HepG2 (cell line): Measurements from ENCODE around the gene RAD23A. TPM values are rescaled to one million over a fixed set of nuclear protein-coding genes. Genes with fewer than 3 reads are reported as not detected.

ENCODE experiments used
- ATAC-seq: fragments of 200-7000 bp; cut with Tn5 transposase; 3 replicates; pipeline ENCODE4 v1.9.1; 2020; ENCODE audit warnings: mild to moderate bottlenecking, moderate library complexity
- BruUV-seq: library from RNA; stranded (reverse); fragments of 400-500 nt; replicated peaks from 2 replicates; lab custom pipeline; 2021; lab: Mats Ljungman, UMichigan
- CTCF ChIA-PET: fragments of 300-600 bp; formaldehyde crosslinking; extraction: SDS; loops from one replicate; lab custom pipeline; 2021; ENCODE audit warnings: low total read pairs, inconsistent platforms, low intra/inter-chr PET ratio; lab: Yijun Ruan, JAX
- POLR2A ChIA-PET: fragments of 350-600 bp; sonication (Branson Sonifier 250); formaldehyde crosslinking; loops from one replicate; lab custom pipeline; 2020; ENCODE audit warnings: antibody characterized with exemption, inconsistent platforms; lab: Yijun Ruan, JAX
- DNase-seq: peaks from one replicate; pipeline ENCODE4 v3.0.0-alpha.2; 2015; ENCODE audit warnings: low spot score
- FAIRE-seq: peaks from 3 replicates; lab custom pipeline; 2011; peaks lifted over from hg19 to GRCh38; lab: Jason Lieb, UNC
- H2AFZ ChIP-seq: one replicate; pipeline ENCODE4 v1.6.1; 2011; ENCODE audit warnings: low read length, inconsistent platforms
- H3K27ac ChIP-seq: fragments of 300-600 bp; 3 replicates; pipeline ENCODE4 v1.8.0; 2011; ENCODE audit warnings: mixed run types, mild to moderate bottlenecking, mixed read lengths, low read length, inconsistent platforms; ENCODE audit not compliant: insufficient read depth; ENCODE audit errors: extremely low read length
- H3K27me3 ChIP-seq, 2 experiments: fragments of 200-600 bp in 1 of 2; 2 replicates in 1 of 2; 3 replicates in 1 of 2; pipeline versions ENCODE4 v1.6.0 to v1.8.0; 2011; ENCODE audit warnings: low read length in 2 of 2, mild to moderate bottlenecking in 2 of 2, moderate library complexity in 2 of 2, inconsistent platforms in 1 of 2; ENCODE audit not compliant: insufficient read depth in 2 of 2, control insufficient read depth in 1 of 2
- H3K36me3 ChIP-seq, 2 experiments: fragments of 200-600 bp in 1 of 2; replicated peaks in 1 of 2; 2 replicates in 1 of 2; 3 replicates in 1 of 2; pipeline versions ENCODE4 v1.5.1 to v1.8.0; 2011; ENCODE audit warnings: low read length in 2 of 2, inconsistent platforms in 1 of 2; ENCODE audit not compliant: insufficient read depth in 2 of 2, control insufficient read depth in 1 of 2
- H3K4me1 ChIP-seq: 2 replicates; pipeline ENCODE4 v1.5.1; 2012; ENCODE audit warnings: low read length, inconsistent platforms; ENCODE audit not compliant: insufficient read depth
- H3K4me2 ChIP-seq: 2 replicates; pipeline ENCODE4 v1.6.0; 2011; ENCODE audit warnings: low read depth, low read length, inconsistent platforms
- H3K4me3 ChIP-seq, 3 experiments: fragments of 200-600 bp in 1 of 3; sonication (generic), shearing (Covaris generic) in 1 of 3; replicated peaks in 1 of 3; 2 replicates each; pipeline ENCODE4 v1.5.1; 2011 to 2016; ENCODE audit warnings: low read length in 3 of 3, inconsistent platforms in 2 of 3, low read depth in 2 of 3, mild to moderate bottlenecking in 2 of 3, control low read depth in 1 of 3, mixed read lengths in 1 of 3; ENCODE audit not compliant: insufficient read depth in 1 of 3
- H3K79me2 ChIP-seq: one replicate; pipeline ENCODE4 v1.6.1; 2011; ENCODE audit warnings: low read length, inconsistent platforms; ENCODE audit not compliant: insufficient read depth
- H3K9ac ChIP-seq: 2 replicates; pipeline ENCODE4 v1.6.0; 2011; ENCODE audit warnings: mild to moderate bottlenecking, low read depth, low read length, inconsistent platforms; ENCODE audit not compliant: insufficient read depth
- H3K9me3 ChIP-seq: 2 replicates; pipeline ENCODE4 v1.5.1; 2012; ENCODE audit warnings: mild to moderate bottlenecking, low read length
- H4K20me1 ChIP-seq: 2 replicates; pipeline ENCODE4 v1.6.0; 2011; ENCODE audit warnings: inconsistent platforms, mild to moderate bottlenecking, low read length, moderate library complexity; ENCODE audit not compliant: insufficient read depth
- CEBPB ChIP-seq: IDR thresholded peaks from 2 replicates; pipeline ENCODE4 v1.6.1; 2011; ENCODE audit warnings: low read depth, low read length, improper control_type of control experiment, borderline replicate concordance
- EEA1 ChIP-seq: sonication (generic); formaldehyde crosslinking; IDR thresholded peaks from 2 replicates; pipeline ENCODE4 v1.5.1; 2020; ENCODE audit warnings: mild to moderate bottlenecking, missing genetic modification reagents, borderline replicate concordance
- RNF2 ChIP-seq: fragments of 450-650 bp; conservative IDR thresholded peaks from 2 replicates; pipeline ENCODE4 v1.6.1; 2016; ENCODE audit warnings: low read depth
- ZBTB38 ChIP-seq: sonication (generic); formaldehyde crosslinking; IDR thresholded peaks from 2 replicates; pipeline ENCODE4 v1.5.1; 2020; ENCODE audit warnings: mild to moderate bottlenecking, missing genetic modification reagents
- ZNF441 ChIP-seq: sonication (generic); formaldehyde crosslinking; IDR thresholded peaks from 2 replicates; pipeline ENCODE4 v1.7.0; 2021; ENCODE audit warnings: missing genetic modification reagents, borderline replicate concordance
- ZNF589 ChIP-seq: sonication (generic); formaldehyde crosslinking; conservative IDR thresholded peaks from 2 replicates; pipeline ENCODE4 v1.8.0; 2022; ENCODE audit warnings: mild to moderate bottlenecking, moderate library complexity, missing genetic modification reagents
- WGBS: methylation state at CpG from one replicate; pipeline ENCODE4 v1.1.6; 2017; ENCODE audit warnings: low lambda C conversion rate; 5-methylcytosine and 5-hydroxymethylcytosine counted together
- in situ Hi-C: cut with HindIII; loops from 2 replicates; pipeline ENCODE4 v1.10.0; 2017; ENCODE audit warnings: low pct_unique_long_range_greater_than_20kb; ENCODE audit not compliant: extremely low pct_ligation_motif_present
- intact Hi-C: fragments of 100-400 bp; cut with micrococcal nuclease; formaldehyde crosslinking; loops from one replicate; pipeline ENCODE4 v1.10.0; 2022; ENCODE audit not compliant: unreplicated experiment
- polyA plus RNA-seq, 8 experiments: library from polyadenylated mRNA; depleted of rRNA in 3 of 8; stranded (reverse) in 7 of 8; unstranded in 1 of 8; fragments of >200 nt; fragmentation: Illumina TruSeq in 4 of 8; extraction: Trizol in 4 of 8; gene quantifications; 2 replicates each; pipeline versions ENCODE4 v1.2.1 to v1.2.3, GENCODE V29; 2011 to 2016; ENCODE audit warnings: low read depth in 4 of 8, missing spikeins in 1 of 8, mixed read lengths in 1 of 8; ENCODE audit not compliant: insufficient read depth in 1 of 8
- total RNA-seq, 5 experiments: library from RNA; depleted of rRNA; stranded (reverse); fragments of >200 nt; fragmentation: Illumina TruSeq; extraction: Trizol; gene quantifications; 2 replicates each; pipeline ENCODE4 v1.2.3, GENCODE V29; 2016; ENCODE audit warnings: low read depth in 1 of 5
- TF ChIP-seq, protein P1 (sequence below): sonication (generic); formaldehyde crosslinking; IDR thresholded peaks from 2 replicates; pipeline ENCODE4 v1.4.0; 2020; ENCODE audit warnings: mild to moderate bottlenecking, missing genetic modification reagents, borderline replicate concordance
- TF ChIP-seq, protein P2 (sequence below): sonication (generic); formaldehyde crosslinking; IDR thresholded peaks from 2 replicates; pipeline ENCODE4 v1.5.1; 2020; ENCODE audit warnings: mild to moderate bottlenecking, moderate library complexity, missing genetic modification reagents
- TF ChIP-seq, protein P3 (sequence below): sonication (generic); formaldehyde crosslinking; IDR thresholded peaks from 2 replicates; pipeline ENCODE4 v1.4.0; 2020; ENCODE audit warnings: missing genetic modification reagents
- TF ChIP-seq, protein P4 (sequence below): sonication (generic); formaldehyde crosslinking; IDR thresholded peaks from 2 replicates; pipeline ENCODE4 v1.5.0; 2020; ENCODE audit warnings: missing genetic modification reagents
- TF ChIP-seq, protein P5 (sequence below): IDR thresholded peaks from 2 replicates; pipeline ENCODE4 v1.6.1; 2016; ENCODE audit warnings: mild to moderate bottlenecking, missing biosample characterization, missing genetic modification reagents

RAD23A gene
- total and polyA plus RNA-seq, 2 of the 13 experiments (the other 11 are each of a cell fraction or from before 2014, with no cell fraction given) = 42.5 to 54.2 TPM

DNA sequence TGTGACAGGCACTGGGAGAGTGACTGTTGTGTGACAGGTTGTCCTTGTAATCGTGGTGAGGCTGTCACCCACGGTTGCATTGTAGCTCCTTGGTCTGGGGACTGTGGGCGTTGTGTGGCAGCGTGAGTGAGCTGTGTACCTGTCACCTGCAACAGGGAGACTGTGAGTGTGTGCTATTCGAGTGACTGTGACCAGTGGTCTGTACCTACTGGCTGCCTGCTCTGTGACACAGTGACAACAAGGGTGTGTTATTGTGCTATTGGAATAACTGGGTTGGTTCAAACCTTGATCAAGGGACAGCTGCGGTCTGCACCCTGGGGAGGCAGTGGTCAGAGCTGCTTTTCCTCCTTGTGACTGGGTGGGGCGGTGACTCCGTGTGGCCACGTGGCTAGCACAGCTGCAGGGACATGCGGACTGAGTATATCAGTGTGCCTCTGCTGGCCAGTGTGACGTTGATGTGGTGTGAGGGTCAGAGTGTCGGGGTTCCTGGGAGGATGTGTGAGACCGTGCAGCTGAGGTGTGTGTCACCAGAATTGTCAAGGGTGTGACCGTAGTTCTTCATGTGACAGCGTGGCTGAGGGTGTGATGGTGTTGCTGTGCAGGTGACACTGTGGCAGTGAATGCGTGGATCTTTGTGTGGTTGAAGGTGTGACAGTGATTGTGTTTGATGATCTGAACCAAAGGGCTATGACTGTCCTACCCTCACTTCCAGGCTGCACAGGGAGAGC, 39.6 kb downstream of the RAD23A start (continued):
- TF ChIP-seq ZNF441 (CRISPR knock-in tag) = peak; percentile 61; the same call in 1 of the 2 replicates
- TF ChIP-seq ZNF589 (CRISPR knock-in tag) = peak; percentile 61; the same call in 1 of the 2 replicates
- TF ChIP-seq CEBPB = no peak
- TF ChIP-seq, protein P1, sequence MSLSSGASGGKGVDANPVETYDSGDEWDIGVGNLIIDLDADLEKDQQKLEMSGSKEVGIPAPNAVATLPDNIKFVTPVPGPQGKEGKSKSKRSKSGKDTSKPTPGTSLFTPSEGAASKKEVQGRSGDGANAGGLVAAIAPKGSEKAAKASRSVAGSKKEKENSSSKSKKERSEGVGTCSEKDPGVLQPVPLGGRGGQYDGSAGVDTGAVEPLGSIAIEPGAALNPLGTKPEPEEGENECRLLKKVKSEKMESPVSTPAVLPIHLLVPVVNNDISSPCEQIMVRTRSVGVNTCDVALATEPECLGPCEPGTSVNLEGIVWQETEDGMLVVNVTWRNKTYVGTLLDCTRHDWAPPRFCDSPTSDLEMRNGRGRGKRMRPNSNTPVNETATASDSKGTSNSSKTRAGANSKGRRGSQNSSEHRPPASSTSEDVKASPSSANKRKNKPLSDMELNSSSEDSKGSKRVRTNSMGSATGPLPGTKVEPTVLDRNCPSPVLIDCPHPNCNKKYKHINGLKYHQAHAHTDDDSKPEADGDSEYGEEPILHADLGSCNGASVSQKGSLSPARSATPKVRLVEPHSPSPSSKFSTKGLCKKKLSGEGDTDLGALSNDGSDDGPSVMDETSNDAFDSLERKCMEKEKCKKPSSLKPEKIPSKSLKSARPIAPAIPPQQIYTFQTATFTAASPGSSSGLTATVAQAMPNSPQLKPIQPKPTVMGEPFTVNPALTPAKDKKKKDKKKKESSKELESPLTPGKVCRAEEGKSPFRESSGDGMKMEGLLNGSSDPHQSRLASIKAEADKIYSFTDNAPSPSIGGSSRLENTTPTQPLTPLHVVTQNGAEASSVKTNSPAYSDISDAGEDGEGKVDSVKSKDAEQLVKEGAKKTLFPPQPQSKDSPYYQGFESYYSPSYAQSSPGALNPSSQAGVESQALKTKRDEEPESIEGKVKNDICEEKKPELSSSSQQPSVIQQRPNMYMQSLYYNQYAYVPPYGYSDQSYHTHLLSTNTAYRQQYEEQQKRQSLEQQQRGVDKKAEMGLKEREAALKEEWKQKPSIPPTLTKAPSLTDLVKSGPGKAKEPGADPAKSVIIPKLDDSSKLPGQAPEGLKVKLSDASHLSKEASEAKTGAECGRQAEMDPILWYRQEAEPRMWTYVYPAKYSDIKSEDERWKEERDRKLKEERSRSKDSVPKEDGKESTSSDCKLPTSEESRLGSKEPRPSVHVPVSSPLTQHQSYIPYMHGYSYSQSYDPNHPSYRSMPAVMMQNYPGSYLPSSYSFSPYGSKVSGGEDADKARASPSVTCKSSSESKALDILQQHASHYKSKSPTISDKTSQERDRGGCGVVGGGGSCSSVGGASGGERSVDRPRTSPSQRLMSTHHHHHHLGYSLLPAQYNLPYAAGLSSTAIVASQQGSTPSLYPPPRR = no peak
- TF ChIP-seq, all 625 proteins: peak for 148

DNA sequence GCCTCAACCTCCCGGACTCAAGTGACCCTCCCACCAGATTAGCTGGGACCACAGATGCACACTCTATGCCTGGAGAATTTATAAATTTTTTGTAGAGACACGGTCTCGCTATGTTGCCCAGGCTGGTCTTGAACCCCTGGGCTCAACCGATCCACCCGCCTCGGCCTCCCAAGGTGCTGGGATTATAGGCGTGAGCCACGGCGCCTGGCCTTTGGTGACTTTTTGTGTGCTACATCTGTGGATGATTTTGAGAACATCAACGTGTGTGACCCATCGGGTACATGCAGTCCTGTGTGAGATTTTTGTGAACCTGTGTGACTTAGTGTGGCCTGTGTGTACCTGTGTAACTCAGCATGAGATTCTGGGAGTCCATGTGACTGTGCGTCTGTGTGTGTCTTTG, 41.1 kb downstream of the RAD23A start:
- ChIA-PET POLR2A (interaction anchor here (1.2 to 3.6 kb wide), 8 partner anchors 10 to 74 kb away, joined by 3 to 66 read pairs (median 11); no protein-coding TSS in a partner anchor), CTCF (no interaction called here)
- Histone ChIP-seq H2AFZ (no peak overlapping the region), H3K4me3 (peak overlapping the region in 2 of 3 experiments; percentile 18 to 22; a peak in 4 of 6 replicates), H3K9ac (peak overlapping the region; percentile 52), H3K4me1 (peaks cover 69% of the 10 kb centered on the region), H3K27ac (no peak overlapping the region), H3K4me2 (peak overlapping the region; percentile 98), H3K36me3 (no peaks in the 10 kb centered on the region), H3K27me3 (peaks cover 0 to 5% of the 10 kb centered on the region in 2 experiments; a peak in 1 of 5 replicates), H3K79me2 (no peaks in the 10 kb centered on the region), H4K20me1 (no peaks in the 10 kb centered on the region), H3K9me3 (no peaks in the 10 kb centered on the region)
- in situ Hi-C loops (loop anchor here (5.0 kb wide), 2 partner anchors 36 to 76 kb away; no protein-coding TSS in a partner anchor), intact Hi-C loops (no loop called here)
- ATAC-seq (no peak), DNase-seq (no peak), FAIRE-seq (no peak)
- WGBS = 87% methylated on average over 12 of the region's 12 CpGs
- TF ChIP-seq ZBTB38 (peak; percentile 69; the same call in 1 of the 2 replicates), RNF2 (no peak), EEA1 (CRISPR knock-in tag) (0 out of 2 replicates have a peak, but pooled peaks have one; percentile 31)
- TF ChIP-seq, protein P2, sequence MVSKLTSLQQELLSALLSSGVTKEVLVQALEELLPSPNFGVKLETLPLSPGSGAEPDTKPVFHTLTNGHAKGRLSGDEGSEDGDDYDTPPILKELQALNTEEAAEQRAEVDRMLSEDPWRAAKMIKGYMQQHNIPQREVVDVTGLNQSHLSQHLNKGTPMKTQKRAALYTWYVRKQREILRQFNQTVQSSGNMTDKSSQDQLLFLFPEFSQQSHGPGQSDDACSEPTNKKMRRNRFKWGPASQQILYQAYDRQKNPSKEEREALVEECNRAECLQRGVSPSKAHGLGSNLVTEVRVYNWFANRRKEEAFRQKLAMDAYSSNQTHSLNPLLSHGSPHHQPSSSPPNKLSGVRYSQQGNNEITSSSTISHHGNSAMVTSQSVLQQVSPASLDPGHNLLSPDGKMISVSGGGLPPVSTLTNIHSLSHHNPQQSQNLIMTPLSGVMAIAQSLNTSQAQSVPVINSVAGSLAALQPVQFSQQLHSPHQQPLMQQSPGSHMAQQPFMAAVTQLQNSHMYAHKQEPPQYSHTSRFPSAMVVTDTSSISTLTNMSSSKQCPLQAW (CRISPR knock-in tag) = no peak
- TF ChIP-seq, protein P3, sequence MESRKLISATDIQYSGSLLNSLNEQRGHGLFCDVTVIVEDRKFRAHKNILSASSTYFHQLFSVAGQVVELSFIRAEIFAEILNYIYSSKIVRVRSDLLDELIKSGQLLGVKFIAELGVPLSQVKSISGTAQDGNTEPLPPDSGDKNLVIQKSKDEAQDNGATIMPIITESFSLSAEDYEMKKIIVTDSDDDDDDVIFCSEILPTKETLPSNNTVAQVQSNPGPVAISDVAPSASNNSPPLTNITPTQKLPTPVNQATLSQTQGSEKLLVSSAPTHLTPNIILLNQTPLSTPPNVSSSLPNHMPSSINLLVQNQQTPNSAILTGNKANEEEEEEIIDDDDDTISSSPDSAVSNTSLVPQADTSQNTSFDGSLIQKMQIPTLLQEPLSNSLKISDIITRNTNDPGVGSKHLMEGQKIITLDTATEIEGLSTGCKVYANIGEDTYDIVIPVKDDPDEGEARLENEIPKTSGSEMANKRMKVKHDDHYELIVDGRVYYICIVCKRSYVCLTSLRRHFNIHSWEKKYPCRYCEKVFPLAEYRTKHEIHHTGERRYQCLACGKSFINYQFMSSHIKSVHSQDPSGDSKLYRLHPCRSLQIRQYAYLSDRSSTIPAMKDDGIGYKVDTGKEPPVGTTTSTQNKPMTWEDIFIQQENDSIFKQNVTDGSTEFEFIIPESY (CRISPR knock-in tag) = peak; percentile 51; the same call in 1 of the 2 replicates
- TF ChIP-seq, protein P4, sequence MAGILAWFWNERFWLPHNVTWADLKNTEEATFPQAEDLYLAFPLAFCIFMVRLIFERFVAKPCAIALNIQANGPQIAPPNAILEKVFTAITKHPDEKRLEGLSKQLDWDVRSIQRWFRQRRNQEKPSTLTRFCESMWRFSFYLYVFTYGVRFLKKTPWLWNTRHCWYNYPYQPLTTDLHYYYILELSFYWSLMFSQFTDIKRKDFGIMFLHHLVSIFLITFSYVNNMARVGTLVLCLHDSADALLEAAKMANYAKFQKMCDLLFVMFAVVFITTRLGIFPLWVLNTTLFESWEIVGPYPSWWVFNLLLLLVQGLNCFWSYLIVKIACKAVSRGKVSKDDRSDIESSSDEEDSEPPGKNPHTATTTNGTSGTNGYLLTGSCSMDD = no peak
- TF ChIP-seq, protein P5, sequence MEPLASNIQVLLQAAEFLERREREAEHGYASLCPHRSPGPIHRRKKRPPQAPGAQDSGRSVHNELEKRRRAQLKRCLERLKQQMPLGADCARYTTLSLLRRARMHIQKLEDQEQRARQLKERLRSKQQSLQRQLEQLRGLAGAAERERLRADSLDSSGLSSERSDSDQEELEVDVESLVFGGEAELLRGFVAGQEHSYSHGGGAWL = no peak
- no TSS peak for BruUV-seq
